DND-41 (cell line): ENCODE results near the gene SETD3.

Source experiments
- ATAC-seq: fragments of 200-7000 bp; cut with Tn5 transposase; 3 replicates; pipeline ENCODE4 v1.9.1; 2021; ENCODE audit warnings: low read depth; ENCODE audit not compliant: insufficient read depth
- DNase-seq: peaks from one replicate; pipeline ENCODE4 v3.0.0-alpha.2; 2020
- H2AFZ ChIP-seq: 2 replicates; pipeline ENCODE4 v1.6.0; 2012; ENCODE audit warnings: low read depth, low read length
- H3K27ac ChIP-seq: 2 replicates; pipeline ENCODE4 v1.5.1; 2012; ENCODE audit warnings: low read length, inconsistent platforms
- H3K27me3 ChIP-seq: fragments of 200-600 bp; sonication (generic); 2 replicates; pipeline ENCODE4 v1.6.0; 2012; ENCODE audit warnings: low read length, mild to moderate bottlenecking, inconsistent platforms; ENCODE audit not compliant: insufficient read depth, poor library complexity
- H3K36me3 ChIP-seq: 2 replicates; pipeline ENCODE4 v1.5.1; 2012; ENCODE audit warnings: low read length, inconsistent platforms; ENCODE audit not compliant: insufficient read depth
- H3K4me1 ChIP-seq: 2 replicates; pipeline ENCODE4 v1.5.1; 2012; ENCODE audit warnings: mild to moderate bottlenecking, low read length; ENCODE audit not compliant: insufficient read depth
- H3K4me2 ChIP-seq: 2 replicates; pipeline ENCODE4 v1.6.0; 2012; ENCODE audit warnings: mild to moderate bottlenecking, moderate library complexity, low read length, inconsistent platforms; ENCODE audit not compliant: insufficient read depth
- H3K4me3 ChIP-seq, 2 experiments: fragments of 200-600 bp in 1 of 2; shearing (Covaris generic) in 1 of 2; 2 replicates each; pipeline ENCODE4 v1.5.1; 2012 to 2016; ENCODE audit warnings: inconsistent platforms in 2 of 2, low read length in 2 of 2, mild to moderate bottlenecking in 2 of 2, low read depth in 1 of 2, moderate library complexity in 1 of 2
- H3K79me2 ChIP-seq: 2 replicates; pipeline ENCODE4 v1.6.0; 2012; ENCODE audit warnings: low read length, inconsistent platforms; ENCODE audit not compliant: insufficient read depth
- H3K9ac ChIP-seq: 2 replicates; pipeline ENCODE4 v1.6.0; 2012; ENCODE audit warnings: low read depth, mild to moderate bottlenecking, inconsistent platforms, low read length, moderate library complexity
- H3K9me3 ChIP-seq: 2 replicates; pipeline ENCODE4 v1.5.1; 2012; ENCODE audit warnings: low read length, moderate library complexity, mild to moderate bottlenecking, inconsistent platforms; ENCODE audit not compliant: insufficient read depth, severe bottlenecking
- H4K20me1 ChIP-seq: 2 replicates; pipeline ENCODE4 v1.6.0; 2012; ENCODE audit warnings: low read length; ENCODE audit not compliant: insufficient read depth
- CTCF ChIP-seq: IDR thresholded peaks from 2 replicates; pipeline ENCODE4 v1.5.1; 2012; ENCODE audit warnings: borderline replicate concordance, low read length, moderate library complexity, mild to moderate bottlenecking; ENCODE audit not compliant: poor library complexity, severe bottlenecking; ENCODE audit errors: extremely low read depth
- EZH2 ChIP-seq: IDR thresholded peaks from 3 replicates; pipeline ENCODE4 v1.6.1; 2012; ENCODE audit warnings: borderline replicate concordance, low read depth, mild to moderate bottlenecking, moderate library complexity, low read length, inconsistent platforms; ENCODE audit not compliant: severe bottlenecking

Gene SETD3

GRCh38 chr14:99382071-99382470 is 98.6 kb downstream of the SETD3 start:
- H4K20me1 ChIP-seq = no peaks in the 10 kb centered on the region
- ATAC-seq = no peak
- H3K4me2 ChIP-seq = no peak overlapping the region
- no peaks in the 10 kb centered on the region for H3K36me3 ChIP-seq
- H3K9me3 ChIP-seq = no peaks in the 10 kb centered on the region
- H3K4me3 ChIP-seq = no peak overlapping the region
- no peak overlapping the region for H3K27ac ChIP-seq
- peaks cover 3% of the 10 kb centered on the region for H3K27me3 ChIP-seq
- H3K9ac ChIP-seq = no peak overlapping the region
- no peak overlapping the region for H2AFZ ChIP-seq
- no peak for DNase-seq
- H3K79me2 ChIP-seq = no peaks in the 10 kb centered on the region
- no peaks in the 10 kb centered on the region for H3K4me1 ChIP-seq
- TF ChIP-seq EZH2 (no peak), CTCF (no peak)

GRCh38 chr14:99381688-99382060 is 99.0 kb downstream of the SETD3 start:
- H3K79me2 ChIP-seq = no peaks in the 10 kb centered on the region
- ATAC-seq (no peak), DNase-seq (no peak)
- no peak overlapping the region for H3K4me2 ChIP-seq
- no peaks in the 10 kb centered on the region for H3K36me3 ChIP-seq
- H3K4me1 ChIP-seq = no peaks in the 10 kb centered on the region
- H3K4me3 ChIP-seq = no peak overlapping the region
- H2AFZ ChIP-seq = no peak overlapping the region
- peaks cover 3% of the 10 kb centered on the region for H3K27me3 ChIP-seq
- H3K9ac ChIP-seq = no peak overlapping the region
- no peak for TF ChIP-seq CTCF
- TF ChIP-seq EZH2 = no peak
- H3K9me3 ChIP-seq = no peaks in the 10 kb centered on the region
- H3K27ac ChIP-seq = no peak overlapping the region
- no peaks in the 10 kb centered on the region for H4K20me1 ChIP-seq

GRCh38 chr14:99380991-99381687 is 99.5 kb downstream of the SETD3 start:
- no peak overlapping the region for H3K4me3 ChIP-seq
- H3K9ac ChIP-seq = no peak overlapping the region
- H2AFZ ChIP-seq = no peak overlapping the region
- ATAC-seq = no peak
- no peaks in the 10 kb centered on the region for H3K79me2 ChIP-seq
- H3K36me3 ChIP-seq = no peaks in the 10 kb centered on the region
- no peaks in the 10 kb centered on the region for H4K20me1 ChIP-seq
- peaks cover 2% of the 10 kb centered on the region for H3K27me3 ChIP-seq
- no peak overlapping the region for H3K4me2 ChIP-seq
- TF ChIP-seq CTCF = no peak
- TF ChIP-seq EZH2 = no peak
- no peak for DNase-seq
- no peaks in the 10 kb centered on the region for H3K4me1 ChIP-seq
- no peaks in the 10 kb centered on the region for H3K9me3 ChIP-seq
- H3K27ac ChIP-seq = no peak overlapping the region
